ENCODE measurements around the gene DNASE1. TPM values are rescaled to one million over a fixed set of nuclear protein-coding genes. Genes with fewer than 3 reads are reported as not detected.

DNASE1 gene
- total RNA-seq, 6 donors from 2014 or later, result 6.4 to 34.6 (median 18.7) TPM

GRCh38 chr16:3625911-3626732 is 28.4 kb upstream of the DNASE1 start:
- Histone ChIP-seq H3K4me1 (peaks cover 4 to 15% (median 11%) of the 10 kb centered on the region in 4 donors), H3K4me3 (no peak overlapping the region), H3K27me3 (no peaks in the 10 kb centered on the region), H3K27ac (peak overlapping the region in 1 of 4 donors; percentile 42), H3K36me3 (no peaks in the 10 kb centered on the region), H3K9me3 (no peaks in the 10 kb centered on the region)
- DNase-seq (no peak), ATAC-seq (ENCODE audit: low FRiP score in 2 of 2) (no peak)
- TF ChIP-seq EP300 (IDR thresholded peaks at IDR 0.05), result no peak
- TF ChIP-seq POLR2AphosphoS5 (IDR thresholded peaks at IDR 0.05), result no peak
- TF ChIP-seq POLR2A (IDR thresholded peaks at IDR 0.05), result no peak
- TF ChIP-seq CTCF (IDR thresholded peaks at IDR 0.05), result no peak
- 69 to 78% methylated on average over 4 of the region's 4 CpGs for WGBS, 2 donors

GRCh38 chr16:3637371-3637923 is 17.0 kb upstream of the DNASE1 start:
- H3K36me3 ChIP-seq, result peaks cover 0 to 23% (median 15%) of the 10 kb centered on the region in 4 donors
- peaks cover 0 to 17% (median 9%) of the 10 kb centered on the region in 4 donors for H3K4me1 ChIP-seq
- H3K9me3 ChIP-seq, result no peaks in the 10 kb centered on the region
- 67% methylated on average over 3 of the region's 3 CpGs for WGBS, 2 donors
- DNase-seq (peak in 1 of 2 donors; percentile 19), ATAC-seq (ENCODE audit: low FRiP score in 2 of 2) (no peak)
- H3K27me3 ChIP-seq, result no peaks in the 10 kb centered on the region
- peak overlapping the region in 1 of 4 donors; percentile 46 for H3K27ac ChIP-seq
- H3K4me3 ChIP-seq, result no peak overlapping the region
- TF ChIP-seq CTCF (IDR thresholded peaks at IDR 0.05) (no peak), POLR2AphosphoS5 (IDR thresholded peaks at IDR 0.05) (no peak), POLR2A (IDR thresholded peaks at IDR 0.05) (no peak)

GRCh38 chr16:3638916-3639644 is 15.4 kb upstream of the DNASE1 start:
- ATAC-seq (ENCODE audit: low FRiP score in 2 of 2) (peak in 1 of 2 donors; percentile 54), DNase-seq (peak in 1 of 2 donors; percentile 8)
- no peaks in the 10 kb centered on the region for H3K27me3 ChIP-seq
- peaks cover 0 to 35% (median 21%) of the 10 kb centered on the region in 4 donors for H3K36me3 ChIP-seq
- WGBS, 2 donors, result 94 to 97% methylated on average over 13 of the region's 13 CpGs
- no peak overlapping the region for H3K4me3 ChIP-seq
- no peaks in the 10 kb centered on the region for H3K9me3 ChIP-seq
- H3K27ac ChIP-seq, result no peak overlapping the region
- TF ChIP-seq POLR2A (IDR thresholded peaks at IDR 0.05) (no peak), POLR2AphosphoS5 (IDR thresholded peaks at IDR 0.05) (no peak), CTCF (IDR thresholded peaks at IDR 0.05) (no peak), EP300 (IDR thresholded peaks at IDR 0.05) (no peak)
- peaks cover 0 to 17% (median 9%) of the 10 kb centered on the region in 4 donors for H3K4me1 ChIP-seq

GRCh38 chr16:3640207-3640606 is 14.3 kb upstream of the DNASE1 start:
- TF ChIP-seq CTCF (IDR thresholded peaks at IDR 0.05) (no peak), POLR2A (IDR thresholded peaks at IDR 0.05) (no peak), POLR2AphosphoS5 (IDR thresholded peaks at IDR 0.05) (no peak), EP300 (IDR thresholded peaks at IDR 0.05) (no peak)
- ATAC-seq (ENCODE audit: low FRiP score in 2 of 2), result no peak
- H3K4me1 ChIP-seq, result peaks cover 0 to 17% (median 9%) of the 10 kb centered on the region in 4 donors
- H3K27ac ChIP-seq, result no peak overlapping the region
- no peaks in the 10 kb centered on the region for H3K9me3 ChIP-seq
- no peaks in the 10 kb centered on the region for H3K27me3 ChIP-seq
- 94 to 96% methylated on average over 3 of the region's 3 CpGs for WGBS, 2 donors
- no peak overlapping the region for H3K4me3 ChIP-seq
- peaks cover 0 to 35% (median 22%) of the 10 kb centered on the region in 4 donors for H3K36me3 ChIP-seq
- no peak for DNase-seq

Measured in upper lobe of left lung (tissue), 6 donors.